Cortex of kidney (tissue), 1 donor: Measurements from ENCODE around the gene SMAD3.

ENCODE experiments used
- DNase-seq: peaks from one replicate; lab custom pipeline; 2025; lab: John Stamatoyannopoulos, UW

Gene SMAD3

DNA sequence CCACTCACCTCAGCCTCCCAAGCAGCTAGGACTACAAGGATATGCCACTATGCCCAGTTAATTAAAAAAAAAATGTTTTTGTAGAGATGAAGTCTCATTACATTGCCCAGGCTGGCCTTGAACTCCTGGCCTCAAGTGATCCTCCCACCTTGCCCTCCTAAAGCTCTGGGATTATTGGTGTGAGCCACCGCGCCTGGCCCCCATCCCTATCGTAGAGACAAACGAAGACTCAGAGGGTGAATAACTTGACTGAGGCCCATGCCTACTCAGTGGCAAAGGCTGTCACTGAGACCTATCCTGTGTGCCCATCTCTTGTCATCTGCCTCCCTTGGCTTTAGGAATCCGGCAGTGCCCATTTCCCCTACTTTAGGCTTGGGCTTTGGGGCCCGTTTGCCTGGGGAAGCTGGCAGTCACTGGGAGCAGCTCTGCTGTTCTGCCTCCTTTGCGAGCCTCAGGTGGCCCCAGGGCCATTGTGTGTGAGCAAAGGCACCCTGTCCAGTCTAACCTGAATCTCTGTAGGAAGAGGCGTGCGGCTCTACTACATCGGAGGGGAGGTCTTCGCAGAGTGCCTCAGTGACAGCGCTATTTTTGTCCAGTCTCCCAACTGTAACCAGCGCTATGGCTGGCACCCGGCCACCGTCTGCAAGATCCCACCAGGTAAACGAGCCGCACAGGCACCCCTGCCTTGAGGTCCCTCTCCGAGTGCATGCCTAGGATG, 119.0 kb downstream of the SMAD3 start:
- no peak for DNase-seq

DNA sequence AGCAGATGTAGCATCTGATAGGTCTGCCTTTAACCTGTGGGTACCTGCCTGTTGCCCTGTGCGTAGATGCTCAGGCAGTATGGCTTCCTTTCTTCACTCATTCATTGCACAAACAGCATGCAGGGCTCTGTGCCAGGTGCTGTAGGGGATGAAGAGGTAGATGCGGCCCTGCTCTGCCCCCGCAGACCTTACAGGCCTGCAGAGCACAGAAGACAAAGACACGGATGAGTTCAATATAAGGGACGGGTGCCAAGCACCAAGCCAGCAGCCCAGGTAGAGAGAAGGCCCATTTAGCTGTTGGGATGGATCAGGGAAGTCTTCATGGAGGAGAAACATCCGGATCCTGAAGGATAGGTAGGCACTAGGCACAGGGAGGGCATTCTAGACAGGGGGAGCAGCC, 119.6 kb downstream of the SMAD3 start:
- DNase-seq = no peak

DNA sequence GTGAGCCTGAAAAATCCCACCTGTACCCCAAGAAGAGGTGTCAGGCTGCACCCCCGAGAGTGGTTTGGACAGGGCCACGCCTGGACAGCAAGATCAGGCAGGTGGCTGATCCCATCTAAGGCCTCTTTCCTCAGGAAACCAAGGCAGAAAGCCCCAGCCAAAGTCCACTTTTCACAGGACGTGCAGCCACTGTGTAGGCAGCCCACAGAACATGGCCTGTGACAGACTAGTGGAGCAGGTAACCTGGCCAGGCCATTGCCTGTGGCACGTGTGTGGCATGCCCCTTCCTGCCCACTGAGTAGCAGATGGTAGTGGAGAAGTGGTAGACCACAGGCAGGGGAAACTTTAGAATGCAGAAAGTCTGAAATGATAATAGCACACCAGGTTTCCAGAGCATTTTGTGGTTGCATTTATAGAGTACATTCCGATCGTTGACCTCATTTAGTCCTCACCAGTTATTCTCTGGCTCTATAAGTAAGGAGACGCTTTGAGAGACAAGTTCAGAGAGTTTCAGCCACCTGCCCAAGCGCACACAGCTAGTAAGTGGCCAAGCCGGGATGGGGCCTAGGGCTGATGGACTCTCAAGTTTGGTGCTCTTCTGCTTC, 120.3 kb downstream of the SMAD3 start:
- DNase-seq = no peak

DNA sequence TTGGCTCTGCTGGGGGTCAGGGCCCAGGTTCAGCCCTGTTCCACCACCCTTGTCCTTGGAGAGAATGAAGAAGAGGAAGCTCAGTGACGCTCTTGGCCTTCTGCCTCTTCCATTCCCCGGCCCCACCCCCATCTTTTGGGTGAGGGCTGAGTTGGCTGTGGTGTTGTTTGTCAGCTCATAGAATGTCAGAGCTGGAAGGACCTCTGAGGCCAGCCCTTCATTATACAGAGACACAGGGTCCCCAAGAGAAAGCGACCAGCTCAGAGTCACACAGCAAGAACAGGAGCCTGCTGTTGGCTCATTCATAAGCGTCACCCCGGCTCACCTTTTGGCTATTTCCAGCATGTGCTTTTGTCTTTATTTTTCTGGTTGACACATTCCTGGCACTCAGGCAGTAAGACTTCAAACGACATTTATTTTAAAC, 120.8 kb downstream of the SMAD3 start:
- DNase-seq = no peak

DNA sequence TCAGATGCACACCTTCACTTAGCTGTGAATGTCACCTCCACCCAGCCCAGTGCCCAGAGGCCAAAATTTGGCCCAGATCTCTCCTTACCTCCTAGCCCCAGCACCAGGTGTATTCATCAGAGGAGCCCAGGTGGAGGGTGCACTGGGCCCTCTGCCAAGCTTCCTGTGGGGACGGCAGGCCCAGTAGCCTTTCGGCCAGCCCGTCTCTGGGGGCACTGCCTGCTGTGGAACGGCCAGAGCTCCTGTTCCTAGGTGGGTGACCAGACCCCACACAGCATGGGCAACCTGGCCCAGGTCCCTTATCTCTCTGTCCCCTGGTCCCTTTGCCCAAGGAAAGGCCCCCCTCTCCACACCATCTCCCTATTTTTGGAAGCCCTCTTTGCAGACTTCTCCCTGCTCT, 121.3 kb downstream of the SMAD3 start:
- no peak for DNase-seq

DNA sequence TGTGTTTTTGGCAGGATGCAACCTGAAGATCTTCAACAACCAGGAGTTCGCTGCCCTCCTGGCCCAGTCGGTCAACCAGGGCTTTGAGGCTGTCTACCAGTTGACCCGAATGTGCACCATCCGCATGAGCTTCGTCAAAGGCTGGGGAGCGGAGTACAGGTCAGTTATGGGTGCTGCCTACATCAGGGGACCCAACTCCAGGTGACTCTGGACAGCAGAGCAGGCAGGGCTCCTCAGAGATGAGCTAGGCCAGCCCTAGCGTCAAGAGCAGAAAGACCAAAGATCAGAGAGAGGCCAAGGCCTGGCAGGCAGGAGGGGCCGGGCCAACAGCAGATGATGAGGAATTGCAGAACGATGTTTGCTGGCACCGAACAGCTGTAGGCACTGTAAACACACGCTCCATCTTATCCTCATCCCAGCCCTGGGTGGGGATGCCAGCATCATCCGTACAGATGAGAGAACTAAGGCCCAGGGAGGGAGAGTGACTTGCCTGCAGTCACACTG, 122.0 kb downstream of the SMAD3 start:
- DNase-seq = no peak

DNA sequence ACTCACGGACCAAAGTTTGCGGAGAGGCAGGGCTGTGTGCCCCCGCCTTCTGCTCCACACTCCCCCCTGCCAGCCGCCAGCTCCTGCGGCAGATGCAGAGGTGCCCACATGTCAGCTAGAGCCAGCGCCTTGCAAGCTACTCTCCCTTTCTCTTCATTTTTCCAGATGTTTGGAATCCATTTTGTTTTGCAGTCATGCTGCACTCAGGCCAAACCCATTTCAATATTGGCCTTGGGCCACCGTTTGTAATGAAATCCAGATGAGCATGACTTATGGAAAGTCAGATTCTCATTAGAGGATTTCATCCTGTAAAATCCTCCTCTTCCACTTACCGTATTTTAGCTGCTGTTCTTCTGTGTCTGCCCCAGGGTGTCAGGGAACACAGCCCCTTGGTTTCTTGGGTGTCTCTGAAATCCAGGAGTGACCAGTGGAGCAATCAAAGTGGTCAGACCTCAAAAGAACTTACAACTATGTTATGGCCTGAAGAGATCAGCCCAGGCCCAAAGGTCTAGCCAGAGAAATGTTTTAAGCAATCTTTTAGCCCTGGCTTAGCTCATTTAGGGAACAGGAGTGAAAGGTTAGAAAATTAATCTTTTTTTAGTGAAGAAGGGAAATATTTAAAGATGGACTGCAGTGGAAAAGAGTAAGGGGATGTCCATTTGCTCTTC, 123.3 kb downstream of the SMAD3 start:
- no peak for DNase-seq

DNA sequence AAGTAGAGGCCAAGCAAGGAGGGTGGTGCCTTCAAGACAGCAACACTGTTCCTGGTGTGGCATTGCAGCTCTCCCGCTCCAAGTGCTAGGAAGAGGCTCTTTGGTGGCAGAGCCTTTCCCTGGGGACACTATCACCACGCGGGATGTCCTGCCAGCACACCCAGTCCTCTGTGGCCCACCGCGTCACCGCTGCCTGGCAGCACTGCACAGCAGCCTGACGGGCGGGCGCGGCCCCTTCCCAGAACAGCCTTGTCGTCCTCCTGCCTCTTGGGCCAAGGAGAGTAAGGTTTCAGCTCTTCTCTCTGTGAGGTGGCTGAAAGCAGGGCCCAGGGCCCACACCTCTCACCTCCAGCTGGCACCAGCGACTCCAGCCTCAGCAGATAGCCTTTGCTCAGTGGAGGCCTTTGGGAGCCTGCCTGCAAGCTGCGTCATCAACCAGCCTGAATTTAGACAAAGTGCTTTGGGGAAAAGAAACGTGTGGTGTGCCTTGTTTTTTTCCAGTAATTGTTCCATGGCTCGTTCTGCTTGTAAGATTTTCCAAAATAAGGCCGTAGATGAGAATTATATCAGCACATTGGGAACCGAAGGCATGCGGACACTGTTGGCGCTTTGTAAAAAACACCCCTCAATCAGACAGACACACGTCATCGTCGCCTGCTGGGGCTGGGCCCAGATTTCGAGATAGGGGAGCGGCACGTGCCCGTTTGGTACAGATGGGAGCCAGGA, 124.1 kb downstream of the SMAD3 start:
- DNase-seq = no peak

DNA sequence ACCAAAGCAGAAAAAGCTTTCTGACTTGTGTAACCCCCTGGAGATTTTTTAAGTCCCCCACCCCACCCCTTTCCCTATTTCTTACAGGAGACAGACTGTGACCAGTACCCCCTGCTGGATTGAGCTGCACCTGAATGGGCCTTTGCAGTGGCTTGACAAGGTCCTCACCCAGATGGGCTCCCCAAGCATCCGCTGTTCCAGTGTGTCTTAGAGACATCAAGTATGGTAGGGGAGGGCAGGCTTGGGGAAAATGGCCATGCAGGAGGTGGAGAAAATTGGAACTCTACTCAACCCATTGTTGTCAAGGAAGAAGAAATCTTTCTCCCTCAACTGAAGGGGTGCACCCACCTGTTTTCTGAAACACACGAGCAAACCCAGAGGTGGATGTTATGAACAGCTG, 124.9 kb downstream of the SMAD3 start:
- DNase-seq = no peak

DNA sequence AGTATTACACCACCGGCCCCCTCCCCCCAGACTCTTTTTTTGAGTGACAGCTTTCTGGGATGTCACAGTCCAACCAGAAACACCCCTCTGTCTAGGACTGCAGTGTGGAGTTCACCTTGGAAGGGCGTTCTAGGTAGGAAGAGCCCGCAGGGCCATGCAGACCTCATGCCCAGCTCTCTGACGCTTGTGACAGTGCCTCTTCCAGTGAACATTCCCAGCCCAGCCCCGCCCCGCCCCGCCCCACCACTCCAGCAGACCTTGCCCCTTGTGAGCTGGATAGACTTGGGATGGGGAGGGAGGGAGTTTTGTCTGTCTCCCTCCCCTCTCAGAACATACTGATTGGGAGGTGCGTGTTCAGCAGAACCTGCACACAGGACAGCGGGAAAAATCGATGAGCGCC, 125.4 kb downstream of the SMAD3 start:
- DNase-seq = no peak

DNA sequence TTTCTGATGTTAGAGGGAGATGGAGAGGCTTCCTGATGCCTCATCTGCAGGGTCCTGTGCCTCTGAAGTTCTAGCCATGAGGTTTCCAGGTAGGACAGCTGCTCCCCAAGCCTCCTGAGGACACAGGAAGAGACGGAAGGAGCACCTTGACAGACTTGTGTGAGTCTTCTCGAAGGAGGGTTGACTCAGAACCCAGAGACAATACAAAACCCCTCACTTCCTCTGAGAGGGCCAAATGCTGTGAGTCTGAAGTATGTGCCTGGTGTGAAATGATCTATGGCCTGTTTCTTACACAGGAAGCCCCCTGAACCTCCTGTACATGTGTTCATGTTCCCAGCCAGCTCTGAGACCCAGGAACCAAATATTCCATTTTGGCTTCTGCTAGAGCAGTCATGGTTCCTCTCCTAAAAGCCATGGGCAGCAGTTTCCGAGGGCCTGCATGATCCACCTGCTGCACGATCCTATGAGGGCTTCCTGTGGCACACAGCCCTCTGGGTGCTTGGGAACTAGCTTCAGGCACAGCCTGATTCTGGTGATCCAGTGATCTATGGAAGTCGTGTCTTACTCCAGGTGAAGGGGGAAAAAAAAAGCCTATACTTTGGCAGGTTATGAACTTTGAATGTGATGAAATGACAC, 126.9 kb downstream of the SMAD3 start:
- DNase-seq = no peak

DNA sequence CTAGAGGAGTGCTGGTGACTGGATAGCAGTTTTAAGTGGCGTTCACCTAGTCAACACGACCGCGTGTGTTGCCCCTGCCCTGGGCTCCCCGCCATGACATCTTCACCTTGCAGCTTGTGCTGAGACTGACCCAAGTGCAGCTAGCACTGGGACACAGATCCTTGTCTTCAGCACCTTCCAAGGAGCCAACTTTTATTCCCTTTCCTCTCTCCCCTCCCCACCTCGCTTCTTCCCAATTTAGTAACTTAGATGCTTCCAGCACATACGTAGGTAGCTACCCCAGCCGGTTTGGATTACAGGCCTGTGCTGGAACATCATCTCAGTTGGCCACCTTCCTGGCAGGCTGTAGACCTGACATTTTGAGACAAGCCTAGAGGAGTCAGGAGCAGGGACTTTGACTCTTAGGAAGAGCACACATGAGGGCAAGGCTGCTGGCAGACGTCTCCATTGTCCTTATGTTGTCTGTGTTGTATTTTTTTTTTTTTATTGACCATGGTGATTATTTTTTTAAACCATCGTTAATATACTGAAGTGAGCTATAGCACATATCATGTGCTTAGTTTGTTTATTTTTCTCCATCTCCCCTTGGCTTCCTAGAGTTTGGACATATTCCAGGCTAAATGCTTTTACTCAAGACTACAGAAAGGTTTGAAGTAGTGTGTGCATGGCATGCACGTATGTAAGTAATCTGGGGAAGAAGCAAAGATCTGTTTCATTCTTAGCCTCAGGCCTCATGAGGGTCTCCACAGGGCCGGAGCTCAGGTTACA, 128.0 kb downstream of the SMAD3 start:
- DNase-seq = no peak

DNA sequence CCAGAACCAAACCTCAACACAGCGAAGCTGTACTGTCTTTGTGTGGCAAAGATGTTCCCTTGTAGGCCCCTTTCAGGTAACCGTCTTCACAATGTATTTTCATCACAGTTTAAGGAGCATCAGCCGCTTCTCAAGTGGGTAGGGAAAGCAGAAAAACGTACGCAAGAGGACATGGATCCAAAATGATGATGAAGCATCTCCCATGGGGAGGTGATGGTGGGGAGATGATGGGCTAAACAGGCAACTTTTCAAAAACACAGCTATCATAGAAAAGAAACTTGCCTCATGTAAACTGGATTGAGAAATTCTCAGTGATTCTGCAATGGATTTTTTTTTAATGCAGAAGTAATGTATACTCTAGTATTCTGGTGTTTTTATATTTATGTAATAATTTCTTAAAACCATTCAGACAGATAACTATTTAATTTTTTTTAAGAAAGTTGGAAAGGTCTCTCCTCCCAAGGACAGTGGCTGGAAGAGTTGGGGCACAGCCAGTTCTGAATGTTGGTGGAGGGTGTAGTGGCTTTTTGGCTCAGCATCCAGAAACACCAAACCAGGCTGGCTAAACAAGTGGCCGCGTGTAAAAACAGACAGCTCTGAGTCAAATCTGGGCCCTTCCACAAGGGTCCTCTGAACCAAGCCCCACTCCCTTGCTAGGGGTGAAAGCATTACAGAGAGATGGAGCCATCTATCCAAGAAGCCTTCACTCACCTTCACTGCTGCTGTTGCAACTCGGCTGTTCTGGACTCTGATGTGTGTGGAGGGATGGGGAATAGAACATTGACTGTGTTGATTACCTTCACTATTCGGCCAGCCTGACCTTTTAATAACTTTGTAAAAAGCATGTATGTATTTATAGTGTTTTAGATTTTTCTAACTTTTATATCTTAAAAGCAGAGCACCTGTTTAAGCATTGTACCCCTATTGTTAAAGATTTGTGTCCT, 129.0 kb downstream of the SMAD3 start:
- DNase-seq = no peak

DNA sequence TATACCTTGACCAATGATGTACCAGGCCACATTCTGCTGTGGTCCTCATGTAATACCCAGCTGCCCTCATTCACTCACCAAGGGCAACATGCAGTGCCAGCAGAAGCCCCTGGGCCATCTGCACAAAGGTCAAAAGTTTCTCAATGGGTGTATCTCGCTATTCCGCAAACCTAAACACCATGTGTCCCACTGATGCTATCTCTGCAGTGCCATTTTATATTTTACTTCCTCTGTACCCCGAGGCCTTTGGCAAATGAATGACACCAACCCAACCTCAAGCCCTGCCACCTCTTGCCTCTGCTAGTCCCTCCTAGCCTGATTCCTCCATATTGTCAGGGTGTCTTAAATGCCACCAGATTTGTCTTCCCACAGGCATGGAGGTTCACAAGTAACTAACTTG, 129.9 kb downstream of the SMAD3 start:
- no peak for DNase-seq

DNA sequence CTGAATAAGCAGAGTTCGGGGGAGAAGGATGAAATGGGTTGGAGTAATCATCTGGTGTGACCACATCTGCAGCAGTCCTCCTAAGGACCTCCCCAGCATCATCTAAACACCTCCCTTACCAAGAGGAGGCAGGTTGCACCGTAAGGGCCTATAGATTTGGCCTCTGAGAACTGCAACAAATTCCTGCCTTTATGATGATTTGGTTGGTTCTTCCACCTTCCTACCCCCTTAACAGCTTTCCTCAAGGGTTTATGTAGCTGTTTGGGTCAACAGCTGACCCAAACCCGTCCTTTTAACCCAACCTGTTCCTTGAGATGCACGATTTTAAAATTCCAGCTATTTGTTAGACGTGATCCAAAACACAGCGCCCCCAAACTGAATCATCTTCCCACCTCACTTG, 130.8 kb downstream of the SMAD3 start:
- DNase-seq = no peak

DNA sequence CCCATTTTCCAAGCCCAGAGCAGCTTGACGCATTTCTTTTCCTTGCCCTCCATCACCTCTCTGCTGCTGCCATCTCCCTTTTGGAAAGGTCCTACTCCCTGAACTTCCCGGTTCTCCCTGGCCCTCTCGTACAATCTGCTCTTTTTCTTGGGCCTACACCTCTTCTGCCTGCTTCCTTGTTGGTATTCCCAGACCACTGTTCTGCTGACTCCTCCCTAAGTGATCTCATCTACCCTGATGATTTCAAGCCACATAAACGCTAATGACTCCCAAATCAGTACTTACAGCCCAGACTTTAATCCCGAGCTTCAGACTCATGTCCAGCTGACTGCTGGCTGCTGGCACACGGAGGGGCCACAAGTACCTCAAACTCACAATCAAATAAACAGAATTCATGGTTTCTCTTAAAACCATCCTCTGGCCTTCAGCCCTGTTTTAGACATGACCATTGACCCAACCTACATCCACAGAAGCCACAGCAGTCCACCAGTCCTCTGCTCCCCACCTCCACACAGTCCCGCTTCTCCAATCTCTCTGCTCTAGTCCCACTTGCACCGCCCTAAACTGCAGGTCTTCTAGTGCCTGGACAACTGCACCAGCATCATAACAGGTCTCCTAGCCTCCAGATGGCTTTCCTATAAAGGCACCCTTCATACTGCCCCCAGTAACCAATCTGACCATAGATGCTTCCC, 131.4 kb downstream of the SMAD3 start:
- DNase-seq = no peak

DNA sequence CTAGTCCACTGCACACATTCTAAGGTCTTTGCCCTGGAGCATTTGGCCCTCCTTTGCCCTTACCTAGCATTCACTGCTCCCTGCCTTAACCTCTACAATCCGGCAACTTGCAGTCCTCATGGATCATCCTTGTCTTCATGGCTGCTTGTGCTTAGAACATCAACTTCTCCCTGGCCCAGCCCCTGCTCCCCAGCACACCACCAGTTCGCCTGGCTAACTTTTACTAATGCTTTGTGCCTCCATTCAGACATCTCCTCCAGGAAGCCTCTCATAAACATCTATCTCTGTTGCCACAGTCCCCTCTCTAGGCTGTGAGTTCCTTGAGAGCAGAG, 131.9 kb downstream of the SMAD3 start:
- DNase-seq = no peak

DNA sequence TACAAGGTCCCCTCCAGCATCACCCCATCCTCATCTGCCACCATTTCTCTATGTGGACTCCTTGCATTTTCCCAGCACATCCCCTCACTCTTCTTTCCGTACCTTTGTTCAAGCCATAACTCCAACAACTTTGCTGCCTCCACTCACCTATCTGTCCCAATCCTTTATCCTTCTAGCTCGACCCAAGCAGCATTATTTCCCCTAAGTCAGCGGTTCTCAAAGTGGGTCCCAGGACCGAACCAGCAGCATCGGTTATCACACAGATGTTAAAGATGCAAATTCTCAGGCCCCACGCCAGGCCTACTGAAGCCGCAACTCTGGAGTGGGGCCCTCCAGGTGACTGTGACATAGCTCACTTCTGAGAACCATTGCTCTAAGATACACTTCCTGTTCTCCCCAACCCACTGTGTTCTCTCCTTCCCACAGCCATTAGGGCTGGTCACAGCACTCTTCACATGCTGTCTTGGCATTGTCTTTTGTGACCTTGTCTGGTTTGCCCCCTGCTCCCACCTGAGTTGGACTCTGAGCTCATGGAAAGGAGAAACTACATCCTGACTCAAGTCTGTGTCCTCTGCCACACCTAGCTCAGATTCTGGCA, 132.9 kb downstream of the SMAD3 start:
- no peak for DNase-seq

DNA sequence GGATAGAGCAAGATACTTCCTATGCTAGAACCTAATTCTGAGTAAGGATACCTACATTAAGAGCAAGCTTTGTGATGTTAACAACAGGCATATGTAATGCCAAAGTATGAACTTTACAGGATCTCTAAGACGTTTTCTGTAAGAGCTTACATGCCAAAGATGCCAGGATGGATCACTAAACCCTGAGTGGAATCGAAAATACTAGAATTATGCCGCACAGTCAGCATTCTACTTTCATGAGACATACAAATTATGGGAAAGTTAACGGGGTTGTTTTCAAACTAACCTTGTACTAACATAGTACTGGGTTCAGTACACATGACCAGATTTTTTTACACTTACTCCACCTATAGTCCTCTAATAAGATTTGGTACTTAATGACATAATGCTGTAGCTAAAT, 134.0 kb downstream of the SMAD3 start:
- no peak for DNase-seq
